Mucosa of descending colon (tissue), 3 donors: ENCODE results near the gene ZNF346. TPM values are rescaled to one million over a fixed set of nuclear protein-coding genes. Genes with fewer than 3 reads are reported as not detected.
"Not testable (repeated sequence)": the region's sequence is repeated elsewhere in the genome, so short reads cannot be mapped to it uniquely, and the experiment has no call there.

Source experiments
- ATAC-seq: fragments of 200-7000 bp; cut with Tn5 transposase; one replicate; pipeline ENCODE4 v1.9.1; 2020; ENCODE audit warnings: mild to moderate bottlenecking, moderate library complexity
- DNase-seq, 3 donors: peaks; one replicate each; pipeline ENCODE4 v3.0.0-alpha.2; 2020
- H3K36me3 ChIP-seq: fragments of 200-600 bp; one replicate; pipeline ENCODE4 v1.8.0; 2021; ENCODE audit warnings: low read depth, mild to moderate bottlenecking
- H3K4me1 ChIP-seq: fragments of 200-600 bp; one replicate; pipeline ENCODE4 v1.8.0; 2021; ENCODE audit warnings: low read depth, mild to moderate bottlenecking
- H3K4me3 ChIP-seq: fragments of 200-600 bp; one replicate; pipeline ENCODE4 v1.8.0; 2021; ENCODE audit warnings: mild to moderate bottlenecking
- H3K9me3 ChIP-seq: fragments of 200-600 bp; one replicate; pipeline ENCODE4 v1.8.0; 2021; ENCODE audit warnings: mild to moderate bottlenecking
- CTCF ChIP-seq: fragments of 200-600 bp; IDR thresholded peaks from one replicate; pipeline ENCODE4 v1.8.0; 2022; ENCODE audit warnings: antibody characterized with exemption, mild to moderate bottlenecking
- intact Hi-C, 2 donors: fragments of 100-400 bp; cut with DNase I in 1 of 2; cut with micrococcal nuclease in 1 of 2; formaldehyde crosslinking; loops; one replicate each; pipeline versions ENCODE4 v1.11.0 to v1.11.1; 2022; cut with DNase I, micrococcal nuclease
- total RNA-seq, 3 donors: library from RNA; stranded (reverse); fragmentation: NEBNext Ultra II Directional in 2 of 3; extraction: Animal tissue kit (Norgen Biotek cat#: 25700) in 2 of 3; gene quantifications; one replicate each; pipeline versions ENCODE4 v1.2.1 to v1.2.4, GENCODE V29; 2021 to 2023
- donor health status: DM: no; HTN: no; CAD: no; lungs with moderate emphysema.
- donor health status: DM: no; HTN: no; CAD: no.
- donor health status: DM: no; HTN: yes; CAD: no.

Gene ZNF346
- total RNA-seq, 3 donors from 2014 or later = 15.7 to 17.9 (median 16.7) TPM

GRCh38 chr5:176996780-176997179, 25.7 kb upstream of the ZNF346 start:
- ATAC-seq = no peak
- TF ChIP-seq CTCF = no peak
- H3K4me1 ChIP-seq = no peaks in the 10 kb centered on the region

GRCh38 chr5:176998828-176999227, 23.7 kb upstream of the ZNF346 start:
- Histone ChIP-seq H3K4me1 (no peaks in the 10 kb centered on the region), H3K36me3 (no peaks in the 10 kb centered on the region), H3K9me3 (no peaks in the 10 kb centered on the region), H3K4me3 (no peak overlapping the region)
- TF ChIP-seq CTCF = no peak
- no peak for ATAC-seq
- no peak for DNase-seq
- intact Hi-C loops = no loop called here

More at GRCh38 chr5:176996780-176997179, 25.7 kb upstream of the ZNF346 start:
- Histone ChIP-seq H3K9me3 (no peaks in the 10 kb centered on the region), H3K4me3 (no peak overlapping the region), H3K36me3 (no peaks in the 10 kb centered on the region)
- DNase-seq = no peak
- intact Hi-C loops = no loop called here

- intact Hi-C loops = not testable (repeated sequence)
Measured at GRCh38 chr5:176999526-176999925, 23.0 kb upstream of the ZNF346 start.

GRCh38 chr5:177003649-177004048, 18.8 kb upstream of the ZNF346 start:
- no peak for TF ChIP-seq CTCF
- ATAC-seq (no peak), DNase-seq (no peak)
- Histone ChIP-seq H3K4me1 (peaks cover 11% of the 10 kb centered on the region), H3K9me3 (no peaks in the 10 kb centered on the region), H3K4me3 (no peak overlapping the region), H3K36me3 (no peaks in the 10 kb centered on the region)
- intact Hi-C loops = no loop called here

More at GRCh38 chr5:176999526-176999925, 23.0 kb upstream of the ZNF346 start:
- ATAC-seq, DNase-seq, H3K9me3 ChIP-seq, H3K4me3 ChIP-seq, H3K4me1 ChIP-seq, H3K36me3 ChIP-seq: not testable (repeated sequence)

DNA sequence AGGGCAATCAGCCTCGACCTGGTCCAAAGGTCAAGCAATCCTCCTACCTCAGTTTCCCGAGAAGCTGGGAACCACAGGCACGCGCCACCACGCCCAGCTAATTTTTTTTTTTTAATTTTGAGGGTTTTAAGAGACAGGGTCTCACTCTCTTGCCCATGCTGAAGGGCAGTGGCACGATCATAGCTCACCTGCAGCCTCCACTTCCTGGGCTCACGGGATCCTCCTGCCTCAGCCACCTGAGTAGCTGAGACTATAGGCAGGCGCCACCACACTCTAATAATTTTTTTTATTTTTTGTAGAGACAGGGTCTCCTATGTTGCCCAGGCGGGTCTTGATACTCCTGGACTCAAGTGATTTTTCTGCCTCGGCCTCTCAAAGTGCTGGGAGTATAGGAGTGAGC, 17.5 kb upstream of the ZNF346 start:
- no peak for TF ChIP-seq CTCF
- H3K4me3 ChIP-seq = no peak overlapping the region

GRCh38 chr5:177005619-177006264, 16.8 kb upstream of the ZNF346 start:
- Histone ChIP-seq H3K9me3 (no peaks in the 10 kb centered on the region), H3K4me1 (peaks cover 11% of the 10 kb centered on the region), H3K36me3 (no peaks in the 10 kb centered on the region), H3K4me3 (peak overlapping the region; percentile 85)
- peak; percentile 83 for ATAC-seq
- intact Hi-C loops = no loop called here
- peak; percentile 31 for TF ChIP-seq CTCF
- DNase-seq = peak; percentile 67 to 85 (median 82)

More for the DNA sequence above, 17.5 kb upstream of the ZNF346 start:
- ATAC-seq (no peak), DNase-seq (no peak)
- Histone ChIP-seq H3K4me1 (peaks cover 11% of the 10 kb centered on the region), H3K36me3 (no peaks in the 10 kb centered on the region), H3K9me3 (no peaks in the 10 kb centered on the region)
- intact Hi-C loops = no loop called here
